Measurements from ENCODE around the gene ARL5C.

DNA sequence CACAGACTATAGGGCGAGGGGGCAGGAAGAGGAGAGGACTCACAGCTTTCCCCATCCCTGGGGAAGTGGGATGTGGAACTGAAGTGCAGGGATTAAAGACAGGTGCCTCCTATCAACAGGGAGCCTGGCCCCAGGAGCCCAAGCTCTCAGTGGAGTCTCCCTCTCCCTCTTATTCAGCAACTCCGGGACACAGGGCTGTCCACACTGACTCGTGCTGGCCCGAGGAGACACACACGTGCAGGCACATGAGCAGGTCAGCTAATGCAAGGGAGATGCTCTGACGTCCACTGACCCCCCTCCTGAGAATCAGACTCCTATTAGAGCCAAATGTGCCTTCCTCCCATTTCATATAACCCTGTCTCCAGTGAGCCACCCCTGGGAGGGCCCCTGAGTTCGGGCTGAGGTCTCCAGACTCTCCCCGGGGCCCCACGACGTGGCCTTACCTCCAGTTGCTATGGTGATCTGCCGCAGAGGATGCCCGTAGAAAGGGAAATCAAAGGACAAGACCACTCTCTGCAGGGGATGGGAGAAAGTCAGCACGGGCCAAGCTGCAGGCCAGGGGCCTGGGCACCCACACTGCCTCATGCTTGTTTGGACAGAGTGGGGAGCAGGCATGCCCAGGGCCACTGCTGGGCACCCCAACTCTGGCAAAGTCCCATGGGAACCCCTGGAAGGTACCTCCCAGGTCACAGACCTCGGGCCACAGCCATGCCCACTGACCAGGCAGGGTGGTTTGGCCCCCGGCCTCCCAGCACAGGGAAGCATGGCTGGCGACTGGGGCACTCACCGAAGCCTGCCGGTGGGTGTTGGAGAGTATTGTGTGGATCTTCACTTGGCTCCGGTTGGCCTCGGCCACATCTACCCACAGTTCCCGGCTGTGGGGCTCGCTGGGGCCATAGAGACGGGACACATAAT lies 57.2 kb downstream of the ARL5C start:
- no peak for TF ChIP-seq CTCF (IDR thresholded peaks at IDR 0.05)
- no peak for TF ChIP-seq POLR2A (IDR thresholded peaks at IDR 0.05)
